WTC11 (cell line): ENCODE data around the gene ABCC4. TPM values are rescaled to one million over a fixed set of nuclear protein-coding genes. Genes with fewer than 3 reads are reported as not detected.

ENCODE experiments used
- ATAC-seq: fragments of 200-7000 bp; cut with Tn5 transposase; 2 replicates; pipeline ENCODE4 v1.10.0; 2021; ENCODE audit warnings: mild to moderate bottlenecking, moderate library complexity
- CTCF ChIA-PET: fragments of 300-600 bp; sonication (Branson Sonifier 250); formaldehyde crosslinking; loops from one replicate; lab custom pipeline; 2021; ENCODE audit warnings: antibody characterized with exemption; lab: Charles Lee
- POLR2A ChIA-PET: fragments of 350-600 bp; sonication (Branson Sonifier 250); formaldehyde crosslinking; loops from one replicate; lab custom pipeline; 2021; ENCODE audit warnings: antibody characterized with exemption; lab: Charles Lee
- DNase-seq: peaks from one replicate; pipeline ENCODE4 v3.0.0; 2021; ENCODE audit warnings: low spot score
- H3K27ac Mint-ChIP-seq: 2 replicates; pipeline ENCODE4 v1.8.0; 2021; ENCODE audit warnings: mixed read lengths
- H3K27me3 Mint-ChIP-seq: 2 replicates; pipeline ENCODE4 v1.8.0; 2021; ENCODE audit warnings: low read depth, mild to moderate bottlenecking, moderate library complexity, mixed read lengths
- H3K36me3 Mint-ChIP-seq: 2 replicates; pipeline ENCODE4 v1.8.0; 2021; ENCODE audit warnings: mixed read lengths
- H3K4me1 Mint-ChIP-seq: 2 replicates; pipeline ENCODE4 v1.8.0; 2022; ENCODE audit warnings: mixed read lengths
- H3K4me3 Mint-ChIP-seq: 2 replicates; pipeline ENCODE4 v1.8.0; 2021; ENCODE audit warnings: mild to moderate bottlenecking, moderate library complexity, mixed read lengths
- H3K9me3 Mint-ChIP-seq: 2 replicates; pipeline ENCODE4 v1.8.0; 2021; ENCODE audit warnings: mixed read lengths
- CBFB ChIP-seq: sonication (generic); formaldehyde crosslinking; IDR thresholded peaks from 2 replicates; pipeline ENCODE4 v1.8.1; 2022; ENCODE audit warnings: mild to moderate bottlenecking, low read depth, missing genetic modification reagents
- ELF4 ChIP-seq: sonication (generic); formaldehyde crosslinking; IDR thresholded peaks from 2 replicates; pipeline ENCODE4 v1.8.1; 2022; ENCODE audit warnings: low read depth, mild to moderate bottlenecking, moderate library complexity, missing genetic modification reagents
- FOXP1 ChIP-seq: sonication (generic); formaldehyde crosslinking; IDR thresholded peaks from 2 replicates; pipeline ENCODE4 v1.8.0; 2022; ENCODE audit warnings: missing genetic modification reagents, mild to moderate bottlenecking, moderate library complexity, borderline replicate concordance
- GABPB1 ChIP-seq: sonication (generic); formaldehyde crosslinking; IDR thresholded peaks from 2 replicates; pipeline ENCODE4 v1.8.1; 2023; ENCODE audit warnings: mild to moderate bottlenecking, missing genetic modification reagents
- JAZF1 ChIP-seq: fragments of 250-450 bp; sonication (Bioruptor Pico); IDR thresholded peaks from 2 replicates; pipeline ENCODE4 v1.9.0; 2021; ENCODE audit warnings: moderate library complexity, mild to moderate bottlenecking, inconsistent platforms
- JUN ChIP-seq: sonication (generic); formaldehyde crosslinking; IDR thresholded peaks from 2 replicates; pipeline ENCODE4 v1.8.0; 2023; ENCODE audit warnings: mild to moderate bottlenecking, missing genetic modification reagents
- NFE2L1 ChIP-seq: sonication (generic); formaldehyde crosslinking; IDR thresholded peaks from 2 replicates; pipeline ENCODE4 v1.8.1; 2023; ENCODE audit warnings: missing genetic modification reagents
- TCF7 ChIP-seq: sonication (generic); formaldehyde crosslinking; IDR thresholded peaks from 2 replicates; pipeline ENCODE4 v1.8.0; 2022; ENCODE audit warnings: mild to moderate bottlenecking, low read depth, missing genetic modification reagents, moderate library complexity
- ZNF219 ChIP-seq: sonication (generic); formaldehyde crosslinking; IDR thresholded peaks from 2 replicates; pipeline ENCODE4 v1.8.0; 2023; ENCODE audit warnings: missing genetic modification reagents, mild to moderate bottlenecking, borderline replicate concordance
- total RNA-seq: library from RNA; stranded (reverse); gene quantifications from 3 replicates; pipeline ENCODE4 v1.2.3, GENCODE V29; 2021
- TF ChIP-seq, protein P1 (sequence below): sonication (generic); formaldehyde crosslinking; IDR thresholded peaks from 2 replicates; pipeline ENCODE4 v1.8.0; 2022; ENCODE audit warnings: mild to moderate bottlenecking, missing genetic modification reagents
- TF ChIP-seq, protein P2 (sequence below): sonication (generic); formaldehyde crosslinking; IDR thresholded peaks from 2 replicates; pipeline ENCODE4 v1.8.0; 2023; ENCODE audit warnings: mild to moderate bottlenecking, missing genetic modification reagents
- TF ChIP-seq, protein P3 (sequence below): sonication (generic); formaldehyde crosslinking; IDR thresholded peaks from 2 replicates; pipeline ENCODE4 v1.8.1; 2022; ENCODE audit warnings: low read depth, mild to moderate bottlenecking, moderate library complexity, missing genetic modification reagents, borderline replicate concordance
- TF ChIP-seq, protein P4 (sequence below): sonication (generic); formaldehyde crosslinking; IDR thresholded peaks from 2 replicates; pipeline ENCODE4 v1.8.1; 2023; ENCODE audit warnings: mild to moderate bottlenecking, missing genetic modification reagents, borderline replicate concordance
- TF ChIP-seq, protein P5 (sequence below): sonication (generic); formaldehyde crosslinking; IDR thresholded peaks from 2 replicates; pipeline ENCODE4 v1.8.1; 2023; ENCODE audit warnings: mild to moderate bottlenecking, missing genetic modification reagents, moderate library complexity
- TF ChIP-seq, protein P6 (sequence below): sonication (generic); formaldehyde crosslinking; IDR thresholded peaks from 2 replicates; pipeline ENCODE4 v1.8.1; 2022; ENCODE audit warnings: mild to moderate bottlenecking, missing genetic modification reagents, moderate library complexity, borderline replicate concordance
- TF ChIP-seq, protein P7 (sequence below): sonication (generic); formaldehyde crosslinking; IDR thresholded peaks from 2 replicates; pipeline ENCODE4 v1.8.1; 2023; ENCODE audit warnings: mild to moderate bottlenecking, missing genetic modification reagents

The ABCC4 gene
- total RNA-seq, 1 experiment from 2014 or later = 7.2 TPM

DNA sequence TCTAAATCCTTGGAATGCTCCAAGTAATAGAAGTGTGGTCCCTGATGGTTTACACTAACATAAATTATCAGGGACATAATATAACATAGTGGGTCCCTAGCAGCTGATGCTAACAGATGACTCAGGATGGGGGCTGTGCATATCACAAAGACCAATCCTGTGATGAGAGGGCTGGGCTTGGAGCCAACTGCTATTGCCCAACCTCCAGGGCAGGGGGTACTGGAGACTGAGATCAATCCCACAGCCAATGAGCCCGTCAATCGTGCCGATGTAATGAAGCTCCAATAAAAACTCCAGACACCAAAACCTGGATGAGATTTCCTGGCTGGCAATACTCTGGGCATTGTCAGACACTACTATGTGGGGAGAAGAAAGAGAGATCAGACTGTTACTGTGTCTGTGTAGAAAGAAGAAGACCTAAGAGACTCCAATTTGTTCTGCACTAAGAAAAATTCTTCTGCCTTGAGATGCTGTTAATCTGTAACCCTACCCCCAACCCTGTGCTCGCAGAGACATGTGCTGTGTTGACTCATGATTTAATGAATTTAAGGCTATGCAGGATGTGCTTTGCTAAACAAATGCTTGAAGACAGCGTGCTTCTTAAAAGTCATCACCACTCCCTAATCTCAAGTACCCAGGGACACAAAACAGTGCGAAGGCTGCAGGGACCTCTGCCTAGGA is 33.4 kb downstream of the ABCC4 start (continued):
- TF ChIP-seq, protein P1, sequence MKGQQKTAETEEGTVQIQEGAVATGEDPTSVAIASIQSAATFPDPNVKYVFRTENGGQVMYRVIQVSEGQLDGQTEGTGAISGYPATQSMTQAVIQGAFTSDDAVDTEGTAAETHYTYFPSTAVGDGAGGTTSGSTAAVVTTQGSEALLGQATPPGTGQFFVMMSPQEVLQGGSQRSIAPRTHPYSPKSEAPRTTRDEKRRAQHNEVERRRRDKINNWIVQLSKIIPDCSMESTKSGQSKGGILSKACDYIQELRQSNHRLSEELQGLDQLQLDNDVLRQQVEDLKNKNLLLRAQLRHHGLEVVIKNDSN (CRISPR knock-in tag) = no peak
- TF ChIP-seq, protein P2, sequence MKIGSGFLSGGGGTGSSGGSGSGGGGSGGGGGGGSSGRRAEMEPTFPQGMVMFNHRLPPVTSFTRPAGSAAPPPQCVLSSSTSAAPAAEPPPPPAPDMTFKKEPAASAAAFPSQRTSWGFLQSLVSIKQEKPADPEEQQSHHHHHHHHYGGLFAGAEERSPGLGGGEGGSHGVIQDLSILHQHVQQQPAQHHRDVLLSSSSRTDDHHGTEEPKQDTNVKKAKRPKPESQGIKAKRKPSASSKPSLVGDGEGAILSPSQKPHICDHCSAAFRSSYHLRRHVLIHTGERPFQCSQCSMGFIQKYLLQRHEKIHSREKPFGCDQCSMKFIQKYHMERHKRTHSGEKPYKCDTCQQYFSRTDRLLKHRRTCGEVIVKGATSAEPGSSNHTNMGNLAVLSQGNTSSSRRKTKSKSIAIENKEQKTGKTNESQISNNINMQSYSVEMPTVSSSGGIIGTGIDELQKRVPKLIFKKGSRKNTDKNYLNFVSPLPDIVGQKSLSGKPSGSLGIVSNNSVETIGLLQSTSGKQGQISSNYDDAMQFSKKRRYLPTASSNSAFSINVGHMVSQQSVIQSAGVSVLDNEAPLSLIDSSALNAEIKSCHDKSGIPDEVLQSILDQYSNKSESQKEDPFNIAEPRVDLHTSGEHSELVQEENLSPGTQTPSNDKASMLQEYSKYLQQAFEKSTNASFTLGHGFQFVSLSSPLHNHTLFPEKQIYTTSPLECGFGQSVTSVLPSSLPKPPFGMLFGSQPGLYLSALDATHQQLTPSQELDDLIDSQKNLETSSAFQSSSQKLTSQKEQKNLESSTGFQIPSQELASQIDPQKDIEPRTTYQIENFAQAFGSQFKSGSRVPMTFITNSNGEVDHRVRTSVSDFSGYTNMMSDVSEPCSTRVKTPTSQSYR = no peak
- TF ChIP-seq GABPB1 (CRISPR knock-in tag) = no peak
- TF ChIP-seq CBFB (CRISPR knock-in tag) = no peak
- no peak for TF ChIP-seq ELF4 (CRISPR knock-in tag)
- no peak for TF ChIP-seq JAZF1 (CRISPR knock-in tag)
- TF ChIP-seq, protein P3, sequence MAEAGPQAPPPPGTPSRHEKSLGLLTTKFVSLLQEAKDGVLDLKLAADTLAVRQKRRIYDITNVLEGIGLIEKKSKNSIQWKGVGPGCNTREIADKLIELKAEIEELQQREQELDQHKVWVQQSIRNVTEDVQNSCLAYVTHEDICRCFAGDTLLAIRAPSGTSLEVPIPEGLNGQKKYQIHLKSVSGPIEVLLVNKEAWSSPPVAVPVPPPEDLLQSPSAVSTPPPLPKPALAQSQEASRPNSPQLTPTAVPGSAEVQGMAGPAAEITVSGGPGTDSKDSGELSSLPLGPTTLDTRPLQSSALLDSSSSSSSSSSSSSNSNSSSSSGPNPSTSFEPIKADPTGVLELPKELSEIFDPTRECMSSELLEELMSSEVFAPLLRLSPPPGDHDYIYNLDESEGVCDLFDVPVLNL (CRISPR knock-in tag) = no peak
- TF ChIP-seq, protein P4, sequence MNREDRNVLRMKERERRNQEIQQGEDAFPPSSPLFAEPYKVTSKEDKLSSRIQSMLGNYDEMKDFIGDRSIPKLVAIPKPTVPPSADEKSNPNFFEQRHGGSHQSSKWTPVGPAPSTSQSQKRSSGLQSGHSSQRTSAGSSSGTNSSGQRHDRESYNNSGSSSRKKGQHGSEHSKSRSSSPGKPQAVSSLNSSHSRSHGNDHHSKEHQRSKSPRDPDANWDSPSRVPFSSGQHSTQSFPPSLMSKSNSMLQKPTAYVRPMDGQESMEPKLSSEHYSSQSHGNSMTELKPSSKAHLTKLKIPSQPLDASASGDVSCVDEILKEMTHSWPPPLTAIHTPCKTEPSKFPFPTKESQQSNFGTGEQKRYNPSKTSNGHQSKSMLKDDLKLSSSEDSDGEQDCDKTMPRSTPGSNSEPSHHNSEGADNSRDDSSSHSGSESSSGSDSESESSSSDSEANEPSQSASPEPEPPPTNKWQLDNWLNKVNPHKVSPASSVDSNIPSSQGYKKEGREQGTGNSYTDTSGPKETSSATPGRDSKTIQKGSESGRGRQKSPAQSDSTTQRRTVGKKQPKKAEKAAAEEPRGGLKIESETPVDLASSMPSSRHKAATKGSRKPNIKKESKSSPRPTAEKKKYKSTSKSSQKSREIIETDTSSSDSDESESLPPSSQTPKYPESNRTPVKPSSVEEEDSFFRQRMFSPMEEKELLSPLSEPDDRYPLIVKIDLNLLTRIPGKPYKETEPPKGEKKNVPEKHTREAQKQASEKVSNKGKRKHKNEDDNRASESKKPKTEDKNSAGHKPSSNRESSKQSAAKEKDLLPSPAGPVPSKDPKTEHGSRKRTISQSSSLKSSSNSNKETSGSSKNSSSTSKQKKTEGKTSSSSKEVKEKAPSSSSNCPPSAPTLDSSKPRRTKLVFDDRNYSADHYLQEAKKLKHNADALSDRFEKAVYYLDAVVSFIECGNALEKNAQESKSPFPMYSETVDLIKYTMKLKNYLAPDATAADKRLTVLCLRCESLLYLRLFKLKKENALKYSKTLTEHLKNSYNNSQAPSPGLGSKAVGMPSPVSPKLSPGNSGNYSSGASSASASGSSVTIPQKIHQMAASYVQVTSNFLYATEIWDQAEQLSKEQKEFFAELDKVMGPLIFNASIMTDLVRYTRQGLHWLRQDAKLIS (CRISPR knock-in tag) = no peak
- no peak for TF ChIP-seq NFE2L1 (CRISPR knock-in tag)
- TF ChIP-seq, all 79 proteins: peak for 0

DNA sequence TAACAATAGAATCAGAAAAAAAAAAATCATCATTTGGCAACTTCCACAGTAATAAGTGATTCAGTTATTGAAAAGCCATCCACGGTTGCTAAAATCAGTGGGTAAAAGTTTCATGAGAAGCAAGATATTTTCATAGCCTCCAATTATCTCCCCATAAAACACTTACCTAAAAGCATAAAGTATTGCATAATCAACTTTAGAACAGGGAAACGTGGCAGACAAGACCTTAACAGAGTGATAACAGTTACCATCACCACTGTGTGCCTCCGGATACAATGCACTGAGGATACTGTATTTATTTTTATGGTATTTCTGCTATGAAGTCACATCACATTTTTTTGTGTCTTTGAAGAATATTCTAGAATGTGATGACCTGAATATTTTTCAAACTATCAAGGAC is 37.0 kb downstream of the ABCC4 start:
- H3K9me3 Mint-ChIP-seq = peaks cover 17% of the 10 kb centered on the region
- H3K36me3 Mint-ChIP-seq = peaks cover 18% of the 10 kb centered on the region
- ChIA-PET CTCF (no interaction called here), POLR2A (no interaction called here)
- no peak overlapping the region for H3K4me3 Mint-ChIP-seq
- 0 out of 2 replicates have a peak, but pooled peaks cover 3% of the 10 kb centered on the region for H3K4me1 Mint-ChIP-seq
- no peaks in the 10 kb centered on the region for H3K27me3 Mint-ChIP-seq
- H3K27ac Mint-ChIP-seq = no peak overlapping the region
- DNase-seq (no peak), ATAC-seq (no peak)
- TF ChIP-seq JUN (CRISPR knock-in tag) (no peak), FOXP1 (CRISPR knock-in tag) (no peak), TCF7 (CRISPR knock-in tag) (no peak), ZNF219 (no peak)
- TF ChIP-seq, protein P5, sequence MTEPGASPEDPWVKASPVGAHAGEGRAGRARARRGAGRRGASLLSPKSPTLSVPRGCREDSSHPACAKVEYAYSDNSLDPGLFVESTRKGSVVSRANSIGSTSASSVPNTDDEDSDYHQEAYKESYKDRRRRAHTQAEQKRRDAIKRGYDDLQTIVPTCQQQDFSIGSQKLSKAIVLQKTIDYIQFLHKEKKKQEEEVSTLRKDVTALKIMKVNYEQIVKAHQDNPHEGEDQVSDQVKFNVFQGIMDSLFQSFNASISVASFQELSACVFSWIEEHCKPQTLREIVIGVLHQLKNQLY = no peak
- TF ChIP-seq, protein P6, sequence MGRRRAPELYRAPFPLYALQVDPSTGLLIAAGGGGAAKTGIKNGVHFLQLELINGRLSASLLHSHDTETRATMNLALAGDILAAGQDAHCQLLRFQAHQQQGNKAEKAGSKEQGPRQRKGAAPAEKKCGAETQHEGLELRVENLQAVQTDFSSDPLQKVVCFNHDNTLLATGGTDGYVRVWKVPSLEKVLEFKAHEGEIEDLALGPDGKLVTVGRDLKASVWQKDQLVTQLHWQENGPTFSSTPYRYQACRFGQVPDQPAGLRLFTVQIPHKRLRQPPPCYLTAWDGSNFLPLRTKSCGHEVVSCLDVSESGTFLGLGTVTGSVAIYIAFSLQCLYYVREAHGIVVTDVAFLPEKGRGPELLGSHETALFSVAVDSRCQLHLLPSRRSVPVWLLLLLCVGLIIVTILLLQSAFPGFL (CRISPR knock-in tag) = no peak
- TF ChIP-seq, protein P7, sequence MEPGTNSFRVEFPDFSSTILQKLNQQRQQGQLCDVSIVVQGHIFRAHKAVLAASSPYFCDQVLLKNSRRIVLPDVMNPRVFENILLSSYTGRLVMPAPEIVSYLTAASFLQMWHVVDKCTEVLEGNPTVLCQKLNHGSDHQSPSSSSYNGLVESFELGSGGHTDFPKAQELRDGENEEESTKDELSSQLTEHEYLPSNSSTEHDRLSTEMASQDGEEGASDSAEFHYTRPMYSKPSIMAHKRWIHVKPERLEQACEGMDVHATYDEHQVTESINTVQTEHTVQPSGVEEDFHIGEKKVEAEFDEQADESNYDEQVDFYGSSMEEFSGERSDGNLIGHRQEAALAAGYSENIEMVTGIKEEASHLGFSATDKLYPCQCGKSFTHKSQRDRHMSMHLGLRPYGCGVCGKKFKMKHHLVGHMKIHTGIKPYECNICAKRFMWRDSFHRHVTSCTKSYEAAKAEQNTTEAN (CRISPR knock-in tag) = no peak
